Neuronal stem cell (in vitro differentiated cells): Measurements from ENCODE around the gene REV3L.

ENCODE experiments used
- DNase-seq: peaks from one replicate; pipeline ENCODE4 v3.0.0-alpha.2; 2013; ENCODE audit warnings: low spot score
- H2AFZ ChIP-seq: one replicate; pipeline ENCODE4 v1.6.1; 2013; ENCODE audit warnings: mild to moderate bottlenecking, low read length, inconsistent platforms
- H2AK5ac ChIP-seq: 2 replicates; pipeline ENCODE4 v1.6.1; 2013; ENCODE audit warnings: low read depth, mild to moderate bottlenecking, inconsistent platforms, low read length, moderate library complexity, mixed read lengths
- H2BK120ac ChIP-seq: 2 replicates; pipeline ENCODE4 v1.6.1; 2013; ENCODE audit warnings: low read depth, mild to moderate bottlenecking, inconsistent platforms, low read length, moderate library complexity, mixed read lengths
- H2BK12ac ChIP-seq: one replicate; pipeline ENCODE4 v1.6.1; 2013; ENCODE audit warnings: low read length, inconsistent platforms
- H2BK15ac ChIP-seq: 2 replicates; pipeline ENCODE4 v1.6.1; 2013; ENCODE audit warnings: mild to moderate bottlenecking, low read length, inconsistent platforms, mixed read lengths
- H2BK5ac ChIP-seq: one replicate; pipeline ENCODE4 v1.6.1; 2013; ENCODE audit warnings: inconsistent platforms, mild to moderate bottlenecking, low read length, moderate library complexity
- H3K14ac ChIP-seq: one replicate; pipeline ENCODE4 v1.6.1; 2013; ENCODE audit warnings: low read length, inconsistent platforms
- H3K18ac ChIP-seq: 2 replicates; pipeline ENCODE4 v1.6.1; 2013; ENCODE audit warnings: low read length, inconsistent platforms
- H3K23ac ChIP-seq: 2 replicates; pipeline ENCODE4 v1.6.1; 2013; ENCODE audit warnings: low read depth, mild to moderate bottlenecking, mixed read lengths, low read length, inconsistent platforms; ENCODE audit not compliant: poor library complexity
- H3K27ac ChIP-seq: replicated peaks from 3 replicates; pipeline ENCODE4 v1.5.1; 2013; ENCODE audit warnings: low read length, inconsistent platforms
- H3K27me3 ChIP-seq, 3 experiments: 2 replicates each; pipeline ENCODE4 v1.6.1; 2013; ENCODE audit warnings: low read length in 3 of 3, mild to moderate bottlenecking in 2 of 3, inconsistent platforms in 1 of 3, low read depth in 1 of 3, mixed read lengths in 1 of 3, moderate library complexity in 1 of 3; ENCODE audit not compliant: control insufficient read depth in 3 of 3, insufficient read depth in 3 of 3
- H3K36me3 ChIP-seq, 2 donors: replicated peaks in 1 of 2; 2 replicates each; pipeline ENCODE4 v1.6.1; 2013; ENCODE audit warnings: low read length in 2 of 2; ENCODE audit not compliant: control insufficient read depth in 2 of 2, insufficient read depth in 2 of 2
- H3K4ac ChIP-seq: 2 replicates; pipeline ENCODE4 v1.6.1; 2013; ENCODE audit warnings: inconsistent platforms, mild to moderate bottlenecking, low read length, moderate library complexity
- H3K4me1 ChIP-seq, 2 donors: 1 replicate in 1 of 2; 2 replicates in 1 of 2; pipeline ENCODE4 v1.6.1; 2013; ENCODE audit warnings: low read length in 2 of 2, low read depth in 1 of 2; ENCODE audit not compliant: control insufficient read depth in 2 of 2, insufficient read depth in 1 of 2
- H3K4me2 ChIP-seq: one replicate; pipeline ENCODE4 v1.6.1; 2013; ENCODE audit warnings: mild to moderate bottlenecking, low read length, inconsistent platforms; ENCODE audit not compliant: insufficient read depth, poor library complexity, severe bottlenecking
- H3K4me3 ChIP-seq, 2 donors: 2 replicates each; pipeline ENCODE4 v1.5.1; 2013; ENCODE audit warnings: low read length in 2 of 2, mild to moderate bottlenecking in 2 of 2, inconsistent platforms in 1 of 2, moderate library complexity in 1 of 2
- H3K79me1 ChIP-seq: one replicate; pipeline ENCODE4 v1.6.1; 2013; ENCODE audit warnings: low read depth, mild to moderate bottlenecking, inconsistent platforms, low read length, moderate library complexity
- H3K9ac ChIP-seq: one replicate; pipeline ENCODE4 v1.6.1; 2013; ENCODE audit warnings: mild to moderate bottlenecking, low read depth, low read length, inconsistent platforms; ENCODE audit not compliant: poor library complexity
- H3K9me3 ChIP-seq, 2 donors: replicated peaks in 1 of 2; 2 replicates each; pipeline versions ENCODE3 to v1.6.1; 2013; ENCODE audit warnings: low read length in 2 of 2, mild to moderate bottlenecking in 2 of 2, inconsistent platforms in 1 of 2, low read depth in 1 of 2, mixed read lengths in 1 of 2, moderate library complexity in 1 of 2; ENCODE audit not compliant: control insufficient read depth in 2 of 2, insufficient read depth in 1 of 2
- H4K8ac ChIP-seq: one replicate; pipeline ENCODE4 v1.6.1; 2013; ENCODE audit warnings: low read depth, mild to moderate bottlenecking, inconsistent platforms, low read length, moderate library complexity
- H4K91ac ChIP-seq: one replicate; pipeline ENCODE4 v1.6.1; 2013; ENCODE audit warnings: low read length, low read depth, mild to moderate bottlenecking, inconsistent platforms; ENCODE audit not compliant: poor library complexity
- WGBS, 2 donors: extraction: QIAGEN DNeasy Blood & Tissue Kit; methylation state at CpG; one replicate each; pipeline ENCODE4 v1.1.7; 2013; ENCODE audit warnings: missing lambda C conversion rate in 2 of 2, mixed read lengths in 1 of 2; ENCODE audit not compliant: insufficient read length in 2 of 2, insufficient replicate concordance in 1 of 2; ENCODE audit errors: extremely low coverage in 2 of 2; 5-methylcytosine and 5-hydroxymethylcytosine counted together

REV3L gene

DNA sequence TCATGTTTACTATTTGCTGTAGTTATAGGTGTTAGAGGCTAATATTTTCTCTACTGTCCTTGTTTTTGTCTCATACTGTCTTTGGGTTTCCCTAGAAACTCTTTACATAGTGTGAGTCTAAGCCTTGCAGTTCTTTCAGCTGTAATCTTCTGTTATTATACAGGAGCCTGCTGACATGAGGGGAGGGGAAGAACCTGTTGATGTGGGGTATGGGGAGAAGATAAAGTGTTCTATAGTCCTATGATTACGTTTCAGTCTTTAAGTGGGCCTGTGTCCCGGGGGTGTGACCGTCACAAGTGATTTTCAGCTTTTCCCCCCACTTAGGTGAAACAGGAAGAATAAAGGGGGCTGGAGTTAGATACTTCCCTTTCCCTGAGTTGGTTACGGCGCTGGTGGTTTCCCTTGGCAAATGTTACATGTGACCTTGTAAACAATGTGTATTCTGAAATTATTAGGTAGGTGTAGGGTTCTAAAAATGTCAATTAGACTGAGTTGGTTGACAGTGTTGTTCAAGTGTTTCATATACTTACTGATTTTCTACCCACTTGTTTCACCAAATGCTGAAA, 41.3 kb downstream of the REV3L start:
- Histone ChIP-seq H3K14ac (no peak overlapping the region), H3K4me3 (no peak overlapping the region), H3K18ac (no peak overlapping the region), H2BK5ac (no peak overlapping the region), H4K8ac (no peak overlapping the region), H3K9ac (no peak overlapping the region), H3K79me1 (no peaks in the 10 kb centered on the region), H3K4me1 (no peaks in the 10 kb centered on the region), H2AK5ac (no peak overlapping the region), H3K4ac (no peak overlapping the region), H2BK12ac (no peak overlapping the region), H2BK120ac (no peak overlapping the region), H3K23ac (no peak overlapping the region), H2BK15ac (no peak overlapping the region), H3K27ac (no peak overlapping the region), H2AFZ (no peak overlapping the region), H3K27me3 (no peaks in the 10 kb centered on the region), H3K9me3 (peaks cover 0 to 3% of the 10 kb centered on the region in 2 donors), H4K91ac (no peak overlapping the region), H3K4me2 (no peak overlapping the region), H3K36me3 (peaks cover 0 to 5% of the 10 kb centered on the region in 2 donors)
- WGBS, 2 donors: no CpG with 5 or more reads among the region's 5 CpGs
- no peak for DNase-seq

GRCh38 chr6:111439171-111439570, 43.8 kb downstream of the REV3L start:
- no peak overlapping the region for H3K4me3 ChIP-seq
- no peak overlapping the region for H3K27ac ChIP-seq
- H3K4me2 ChIP-seq: no peak overlapping the region
- H4K8ac ChIP-seq: no peak overlapping the region
- no peak overlapping the region for H2BK120ac ChIP-seq
- DNase-seq: no peak
- H2AK5ac ChIP-seq: no peak overlapping the region
- peaks cover 0 to 2% of the 10 kb centered on the region in 2 donors for H3K36me3 ChIP-seq
- H3K9me3 ChIP-seq: peaks cover 0 to 15% of the 10 kb centered on the region in 2 donors
- no peak overlapping the region for H2BK12ac ChIP-seq
- H3K14ac ChIP-seq: no peak overlapping the region
- H3K4ac ChIP-seq: no peak overlapping the region
- no peak overlapping the region for H3K9ac ChIP-seq
- no peak overlapping the region for H3K18ac ChIP-seq
- no peak overlapping the region for H4K91ac ChIP-seq
- WGBS, 2 donors: no CpG with 5 or more reads among the region's 4 CpGs
- no peak overlapping the region for H2AFZ ChIP-seq
- no peaks in the 10 kb centered on the region for H3K4me1 ChIP-seq
- H3K79me1 ChIP-seq: peaks cover 2% of the 10 kb centered on the region
- no peak overlapping the region for H3K23ac ChIP-seq
- no peak overlapping the region for H2BK15ac ChIP-seq
- no peaks in the 10 kb centered on the region for H3K27me3 ChIP-seq
- H2BK5ac ChIP-seq: no peak overlapping the region

DNA sequence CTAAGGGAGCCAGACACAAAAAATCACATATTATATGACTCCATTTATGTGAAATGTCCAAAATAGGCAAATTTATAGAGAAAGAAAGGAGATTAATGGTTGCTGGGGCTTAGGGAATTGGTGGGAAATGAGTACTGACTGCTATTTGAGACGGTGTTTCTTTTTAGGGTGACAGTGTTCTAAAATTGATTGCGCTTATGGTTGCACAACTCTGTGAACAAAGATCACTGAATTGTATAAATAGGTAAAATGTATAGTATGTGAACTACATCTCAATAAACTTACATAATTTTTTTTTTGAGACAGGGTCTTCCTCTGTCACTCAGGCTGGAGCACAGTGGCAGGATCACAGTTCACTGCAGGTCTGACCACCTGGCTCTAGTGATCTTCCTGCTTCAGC, 45.4 kb downstream of the REV3L start:
- no peak overlapping the region for H3K23ac ChIP-seq
- H2BK5ac ChIP-seq: no peak overlapping the region
- no peak overlapping the region for H2BK120ac ChIP-seq
- no peak overlapping the region for H3K27ac ChIP-seq
- no peak overlapping the region for H3K4me3 ChIP-seq
- peaks cover 2% of the 10 kb centered on the region for H3K79me1 ChIP-seq
- no peak overlapping the region for H4K8ac ChIP-seq
- WGBS, 2 donors: no CpG with 5 or more reads among the region's 2 CpGs
- H3K9ac ChIP-seq: no peak overlapping the region
- H2BK12ac ChIP-seq: no peak overlapping the region
- no peak overlapping the region for H2BK15ac ChIP-seq
- H3K36me3 ChIP-seq: peaks cover 0 to 2% of the 10 kb centered on the region in 2 donors
- H3K9me3 ChIP-seq: peaks cover 0 to 15% of the 10 kb centered on the region in 2 donors
- H2AFZ ChIP-seq: no peak overlapping the region
- H3K14ac ChIP-seq: no peak overlapping the region
- no peak overlapping the region for H4K91ac ChIP-seq
- no peaks in the 10 kb centered on the region for H3K27me3 ChIP-seq
- H2AK5ac ChIP-seq: no peak overlapping the region
- H3K18ac ChIP-seq: no peak overlapping the region
- no peak overlapping the region for H3K4me2 ChIP-seq
- H3K4me1 ChIP-seq: no peaks in the 10 kb centered on the region
- no peak for DNase-seq
- H3K4ac ChIP-seq: no peak overlapping the region

DNA sequence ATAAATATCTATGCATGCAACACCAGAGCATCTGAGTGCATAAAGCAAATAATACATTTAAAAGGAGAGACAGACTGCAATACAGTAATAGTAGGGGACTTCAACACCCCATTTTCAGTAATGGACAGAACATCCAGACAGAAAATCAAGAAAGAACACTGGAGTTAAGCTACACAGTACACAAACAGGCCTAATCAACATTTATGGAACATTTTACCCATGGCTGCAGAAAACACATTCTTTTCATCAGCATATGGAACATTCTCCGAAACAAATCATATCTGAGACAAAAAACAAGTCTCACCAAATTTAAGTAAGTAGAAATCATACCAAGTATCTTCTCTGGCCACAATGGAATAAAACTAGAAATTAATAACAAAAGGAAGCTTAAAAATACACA, 50.5 kb downstream of the REV3L start:
- H3K4me3 ChIP-seq: no peak overlapping the region
- no peak overlapping the region for H3K4me2 ChIP-seq
- no peak overlapping the region for H3K14ac ChIP-seq
- no peak overlapping the region for H2AFZ ChIP-seq
- WGBS, 2 donors: no CpG with 5 or more reads among the region's 1 CpG
- H2BK15ac ChIP-seq: no peak overlapping the region
- no peak overlapping the region for H4K91ac ChIP-seq
- no peak overlapping the region for H3K9ac ChIP-seq
- H2BK120ac ChIP-seq: no peak overlapping the region
- H3K18ac ChIP-seq: no peak overlapping the region
- H3K27ac ChIP-seq: no peak overlapping the region
- no peak overlapping the region for H2BK5ac ChIP-seq
- no peak overlapping the region for H3K23ac ChIP-seq
- H3K4me1 ChIP-seq: no peaks in the 10 kb centered on the region
- no peak for DNase-seq
- H3K4ac ChIP-seq: no peak overlapping the region
- H4K8ac ChIP-seq: no peak overlapping the region
- H3K36me3 ChIP-seq: peaks cover 0 to 5% of the 10 kb centered on the region in 2 donors
- H3K27me3 ChIP-seq: no peaks in the 10 kb centered on the region
- H3K9me3 ChIP-seq: peaks cover 0 to 42% of the 10 kb centered on the region in 2 donors
- no peak overlapping the region for H2BK12ac ChIP-seq
- peaks cover 2% of the 10 kb centered on the region for H3K79me1 ChIP-seq
- no peak overlapping the region for H2AK5ac ChIP-seq
